Psoas muscle (tissue), 8 donors: ENCODE measurements around the gene MACO1. TPM values are rescaled to one million over a fixed set of nuclear protein-coding genes. Genes with fewer than 3 reads are reported as not detected.
"Not testable (repeated sequence)": the region's sequence is repeated elsewhere in the genome, so short reads cannot be mapped to it uniquely, and the experiment has no call there.

Source experiments
- ATAC-seq, 4 donors: fragments of 200-7000 bp; cut with Tn5 transposase; one replicate each; pipeline ENCODE4 v1.9.1; 2020; ENCODE audit warnings: moderate library complexity in 3 of 4, mild to moderate bottlenecking in 2 of 4
- DNase-seq, 2 donors: peaks; one replicate each; pipeline ENCODE4 v3.0.0-alpha.2; 2020
- H3K27ac ChIP-seq: fragments of 200-600 bp; one replicate; pipeline ENCODE4 v1.8.0; 2022
- H3K27me3 ChIP-seq, 3 donors: fragments of 200-600 bp in 1 of 3; one replicate each; pipeline versions ENCODE4 v1.6.1 to v1.8.0; 2013 to 2022; ENCODE audit warnings: low read length in 2 of 3, mild to moderate bottlenecking in 2 of 3, moderate library complexity in 1 of 3; ENCODE audit not compliant: insufficient read depth in 3 of 3
- H3K36me3 ChIP-seq, 2 donors: fragments of 200-600 bp in 1 of 2; one replicate each; pipeline versions ENCODE4 v1.6.1 to v1.8.0; 2013 to 2022; ENCODE audit warnings: low read depth in 1 of 2, mild to moderate bottlenecking in 1 of 2, moderate library complexity in 1 of 2; ENCODE audit not compliant: insufficient read depth in 1 of 2
- H3K4me1 ChIP-seq: fragments of 200-600 bp; one replicate; pipeline ENCODE4 v1.8.0; 2022
- H3K4me3 ChIP-seq: fragments of 200-600 bp; one replicate; pipeline ENCODE4 v1.8.0; 2022; ENCODE audit warnings: mild to moderate bottlenecking
- H3K9me3 ChIP-seq: fragments of 200-600 bp; one replicate; pipeline ENCODE4 v1.8.0; 2022
- WGBS, 3 donors: extraction: QIAGEN DNeasy Blood & Tissue Kit; methylation state at CpG; one replicate each; pipeline versions ENCODE4 v1.1.6 to v1.1.7; 2013; 5-methylcytosine and 5-hydroxymethylcytosine counted together
- intact Hi-C, 2 donors: fragments of 100-400 bp; cut with DNase I; formaldehyde crosslinking; loops; one replicate each; pipeline versions ENCODE4 v1.11.0 to v1.14.2; 2022
- polyA plus RNA-seq, 3 donors: library from polyadenylated mRNA; stranded (reverse); fragments of 200-250 nt; gene quantifications; one replicate each; pipeline ENCODE4 v1.2.3, GENCODE V29; 2013
- total RNA-seq, 4 donors: library from RNA; stranded (reverse); fragmentation: NEBNext Ultra II Directional in 2 of 4; extraction: Animal tissue kit (Norgen Biotek cat#: 25700) in 2 of 4; gene quantifications; one replicate each; pipeline versions ENCODE4 v1.2.1 to v1.2.4, GENCODE V29; 2021 to 2023
- TF ChIP-seq, protein P1 (sequence below): fragments of 200-600 bp; IDR thresholded peaks from one replicate; pipeline ENCODE4 v1.8.0; 2022; ENCODE audit warnings: antibody characterized with exemption
- donor health status: healthy with polysubstance abuse.
- donor health status: DM: no; HTN: no; CAD: no; lungs with moderate emphysema.
- donor health status: Bipolar disorder and iron deficiency.
- donor health status: healthy.
- donor health status: DM: yes; HTN: yes; CAD: no.
- donor health status: DM: no; HTN: no; CAD: no.
- donor health status: DM: no; HTN: no; CAD: no.
- donor health status: DM: yes; HTN: yes; CAD: no.

The MACO1 gene
- total and polyA plus RNA-seq, 7 donors = 8.8 to 49.7 (median 31.1) TPM

DNA sequence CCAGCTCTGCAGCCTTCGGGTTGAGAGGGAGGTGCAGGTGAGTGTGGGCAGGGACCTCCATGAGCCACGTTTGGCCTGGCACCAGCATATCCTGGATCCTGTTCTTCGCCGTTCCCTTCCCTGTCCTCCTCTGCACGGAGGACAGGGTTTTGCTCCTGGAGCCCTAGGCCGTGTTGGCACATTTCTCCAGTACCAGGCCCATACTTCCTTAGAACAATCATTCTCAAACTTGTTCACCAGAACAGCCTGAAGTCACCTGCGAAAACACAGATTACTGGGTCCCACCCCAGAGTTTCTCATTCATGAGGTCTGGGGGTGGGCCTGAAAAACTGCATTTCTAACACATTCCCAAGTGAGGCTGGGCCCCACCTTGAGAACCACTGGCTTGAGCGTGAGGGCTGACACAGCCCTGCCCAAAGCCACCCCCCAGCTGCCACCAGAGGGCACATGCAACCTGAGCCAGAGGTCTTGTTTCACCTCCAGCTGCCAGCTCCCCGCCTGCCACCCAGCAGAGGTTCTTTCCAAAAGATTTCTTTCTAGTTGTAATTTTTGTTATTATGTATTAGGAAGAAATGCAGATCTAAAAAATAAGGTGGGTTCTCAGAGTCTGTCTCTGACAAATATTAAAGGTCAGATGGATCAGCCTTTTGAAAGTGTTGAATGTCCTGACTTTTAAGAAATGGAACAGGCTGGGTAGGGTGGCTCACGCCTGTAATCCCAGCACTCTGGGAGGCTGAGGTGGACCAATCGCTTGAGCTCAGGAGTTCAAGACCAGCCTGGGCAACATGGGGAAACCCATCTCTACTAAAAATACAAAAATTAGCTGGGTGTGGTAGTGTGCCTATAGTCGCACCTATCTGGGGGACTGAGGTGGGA is 73.1 kb downstream of the MACO1 start:
- intact Hi-C loops = loop anchor here (5.0 kb wide), 2 partner anchors 304 to 309 kb away; no protein-coding TSS in a partner anchor
- Histone ChIP-seq H3K27me3 (no peaks in the 10 kb centered on the region), H3K4me3 (no peak overlapping the region), H3K4me1 (peaks cover 9% of the 10 kb centered on the region), H3K9me3 (no peaks in the 10 kb centered on the region), H3K27ac (no peak overlapping the region), H3K36me3 (peaks cover 0 to 19% of the 10 kb centered on the region in 2 donors)
- TF ChIP-seq, protein P1, sequence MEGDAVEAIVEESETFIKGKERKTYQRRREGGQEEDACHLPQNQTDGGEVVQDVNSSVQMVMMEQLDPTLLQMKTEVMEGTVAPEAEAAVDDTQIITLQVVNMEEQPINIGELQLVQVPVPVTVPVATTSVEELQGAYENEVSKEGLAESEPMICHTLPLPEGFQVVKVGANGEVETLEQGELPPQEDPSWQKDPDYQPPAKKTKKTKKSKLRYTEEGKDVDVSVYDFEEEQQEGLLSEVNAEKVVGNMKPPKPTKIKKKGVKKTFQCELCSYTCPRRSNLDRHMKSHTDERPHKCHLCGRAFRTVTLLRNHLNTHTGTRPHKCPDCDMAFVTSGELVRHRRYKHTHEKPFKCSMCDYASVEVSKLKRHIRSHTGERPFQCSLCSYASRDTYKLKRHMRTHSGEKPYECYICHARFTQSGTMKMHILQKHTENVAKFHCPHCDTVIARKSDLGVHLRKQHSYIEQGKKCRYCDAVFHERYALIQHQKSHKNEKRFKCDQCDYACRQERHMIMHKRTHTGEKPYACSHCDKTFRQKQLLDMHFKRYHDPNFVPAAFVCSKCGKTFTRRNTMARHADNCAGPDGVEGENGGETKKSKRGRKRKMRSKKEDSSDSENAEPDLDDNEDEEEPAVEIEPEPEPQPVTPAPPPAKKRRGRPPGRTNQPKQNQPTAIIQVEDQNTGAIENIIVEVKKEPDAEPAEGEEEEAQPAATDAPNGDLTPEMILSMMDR = peak; percentile 67
- DNase-seq (peak; percentile 46 to 83), ATAC-seq (peak; percentile 87 to 94 (median 92))
- 55 to 78% (median 61%) methylated on average over 12 of the region's 12 CpGs for WGBS, 3 donors

DNA sequence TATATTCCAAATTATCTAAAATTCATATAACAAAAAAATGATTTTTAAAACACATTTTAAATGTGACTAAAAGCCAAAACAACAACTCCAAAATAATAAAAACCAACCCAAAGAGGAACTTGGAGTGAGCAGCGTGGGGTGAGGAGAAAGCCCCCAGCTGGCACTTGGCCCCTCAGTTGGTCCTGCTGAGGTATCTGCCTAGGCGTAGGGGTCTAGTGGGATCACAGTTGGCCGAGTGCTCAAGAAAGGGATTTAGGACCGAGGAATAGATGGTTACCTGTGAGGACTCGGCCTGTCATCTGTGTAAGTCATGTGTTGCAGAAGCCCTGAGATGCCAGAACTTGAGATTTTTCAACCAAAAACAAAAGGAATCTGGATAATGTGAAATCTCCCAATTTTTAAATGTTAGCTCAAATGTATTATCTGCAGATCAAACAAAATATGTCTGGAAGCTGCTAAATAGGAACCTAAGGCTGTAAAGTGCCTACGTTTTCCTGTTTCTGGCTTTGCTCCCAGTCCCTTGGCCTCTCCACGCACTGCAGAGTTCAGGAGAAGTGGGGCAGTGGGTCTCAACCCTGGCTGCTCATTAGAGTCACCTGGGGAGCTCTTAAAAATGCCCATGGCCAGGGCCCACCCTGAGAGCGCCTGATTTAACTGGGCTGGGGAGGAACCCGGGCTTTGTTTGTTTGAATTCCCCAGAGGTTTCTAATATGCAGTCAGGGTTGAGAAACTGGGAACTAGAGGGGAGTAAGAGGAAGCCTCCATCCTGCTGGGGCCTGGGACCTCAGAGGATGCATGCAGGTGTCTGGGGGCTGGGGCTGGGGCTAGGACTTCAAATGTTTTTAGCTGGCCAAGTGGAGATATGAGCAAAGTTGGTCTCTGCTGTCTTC is 74.3 kb downstream of the MACO1 start:
- Histone ChIP-seq H3K9me3 (no peaks in the 10 kb centered on the region), H3K27me3 (no peaks in the 10 kb centered on the region), H3K36me3 (peaks cover 0 to 8% of the 10 kb centered on the region in 2 donors), H3K27ac (no peak overlapping the region), H3K4me1 (peaks cover 9% of the 10 kb centered on the region), H3K4me3 (no peak overlapping the region)
- 60 to 63% (median 62%) methylated on average over 9 of the region's 9 CpGs for WGBS, 3 donors
- TF ChIP-seq, protein P1 = no peak
- intact Hi-C loops = loop anchor here (5.0 kb wide), 2 partner anchors 302 to 307 kb away; no protein-coding TSS in a partner anchor
- no peak for ATAC-seq
- no peak for DNase-seq

DNA sequence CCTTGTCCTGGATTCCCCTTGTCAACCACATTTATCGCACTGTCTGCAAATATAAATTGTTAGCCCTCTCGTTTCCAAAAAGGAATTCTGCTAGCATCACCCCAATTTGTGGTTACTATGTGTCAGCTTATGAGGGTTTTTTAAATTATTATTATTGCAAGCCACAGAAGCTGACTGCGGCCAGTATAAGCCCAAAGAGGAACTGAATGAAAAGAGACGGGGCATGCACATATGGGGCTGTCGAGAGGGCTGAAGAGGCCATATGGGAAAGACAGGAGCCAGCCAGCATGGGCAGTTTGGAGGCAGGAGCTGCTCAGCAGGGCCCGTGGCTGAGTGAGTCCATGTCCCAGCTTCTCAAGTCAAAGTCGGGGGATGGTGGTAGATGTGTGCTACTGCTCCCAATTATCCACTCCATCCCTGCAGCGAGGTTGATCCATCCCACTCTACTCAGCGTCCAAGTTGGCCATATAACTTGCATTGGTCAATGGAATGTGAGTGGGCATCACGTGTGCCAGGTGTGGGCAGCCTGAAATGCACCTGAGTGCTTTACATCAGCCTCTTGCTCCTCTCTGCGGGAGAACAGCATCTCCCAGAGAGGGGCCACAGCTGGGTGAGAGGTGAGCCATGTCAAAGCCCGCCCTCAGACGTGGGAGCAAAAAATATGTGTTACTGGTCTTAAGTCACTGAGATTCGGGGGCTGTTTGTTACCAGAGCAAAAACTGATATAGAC is 75.1 kb downstream of the MACO1 start:
- Histone ChIP-seq H3K36me3 (peaks cover 0 to 4% of the 10 kb centered on the region in 2 donors), H3K27me3 (no peaks in the 10 kb centered on the region), H3K9me3 (no peaks in the 10 kb centered on the region), H3K27ac (no peak overlapping the region), H3K4me3 (no peak overlapping the region), H3K4me1 (peaks cover 9% of the 10 kb centered on the region)
- no peak for ATAC-seq
- DNase-seq = no peak
- TF ChIP-seq, protein P1 = no peak
- intact Hi-C loops = no loop called here
- WGBS, 3 donors = 81 to 83% (median 82%) methylated on average over 14 of the region's 14 CpGs

DNA sequence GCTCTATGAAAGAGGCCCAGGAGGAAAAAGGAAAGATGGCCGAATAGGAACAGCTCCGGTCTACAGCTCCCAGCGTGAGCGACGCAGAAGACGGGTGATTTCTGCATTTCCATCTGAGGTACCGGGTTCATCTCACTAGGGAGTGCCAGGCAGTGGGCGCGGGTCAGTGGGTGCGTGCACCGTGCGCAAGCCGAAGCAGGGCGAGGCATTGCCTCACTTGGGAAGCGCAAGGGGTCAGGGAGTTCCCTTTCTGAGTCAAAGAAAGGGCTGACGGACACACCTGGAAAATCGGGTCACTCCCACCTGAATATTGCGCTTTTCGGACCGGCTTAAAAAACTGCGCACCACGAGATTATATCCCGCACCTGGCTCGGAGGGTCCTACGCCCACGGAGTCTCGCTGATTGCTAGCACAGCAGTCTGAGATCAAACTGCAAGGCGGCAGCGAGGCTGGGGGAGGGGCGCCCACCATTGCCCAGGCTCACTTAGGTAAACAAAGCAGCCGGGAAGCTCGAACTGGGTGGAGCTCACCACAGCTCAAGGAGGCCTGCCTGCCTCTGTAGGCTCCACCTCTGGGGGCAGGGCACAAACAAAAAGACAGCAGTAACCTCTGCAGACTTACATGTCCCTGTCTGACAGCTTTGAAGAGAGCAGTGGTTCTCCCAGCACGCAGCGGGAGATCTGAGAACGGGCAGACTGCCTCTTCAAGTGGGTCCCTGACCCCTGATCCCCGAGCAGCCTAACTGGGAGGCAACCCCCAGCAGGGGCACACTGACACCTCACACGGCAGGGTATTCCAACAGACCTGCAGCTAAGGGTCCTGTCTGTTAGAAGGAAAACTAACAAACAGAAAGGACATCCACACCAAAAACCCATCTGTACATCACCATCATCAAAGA is 76.1 kb downstream of the MACO1 start:
- H3K4me1 ChIP-seq, intact Hi-C loops, H3K4me3 ChIP-seq, H3K36me3 ChIP-seq, DNase-seq, H3K27ac ChIP-seq, H3K27me3 ChIP-seq, H3K9me3 ChIP-seq, ATAC-seq: not testable (repeated sequence)
- 61 to 68% (median 62%) methylated on average over 25 to 34 of the region's 37 CpGs for WGBS, 3 donors
